Motor neuron (in vitro differentiated cells): ENCODE results near the gene ARHGEF17. TPM values are rescaled to one million over a fixed set of nuclear protein-coding genes. Genes with fewer than 3 reads are reported as not detected.

Experiments used
- ATAC-seq, 8 experiments: fragments of 200-7000 bp; cut with Tn5 transposase; replicated peaks in 6 of 8; 2 replicates each; pipeline ENCODE4 v1.8.0; 2021; ENCODE audit warnings: mild to moderate bottlenecking in 8 of 8, moderate library complexity in 8 of 8
- H3K27ac ChIP-seq, 2 donors: fragments of 250-450 bp; sonication (Bioruptor Pico); 2 replicates each; pipeline ENCODE4 v1.9.0; 2021; ENCODE audit warnings: antibody characterized with exemption in 2 of 2, mild to moderate bottlenecking in 2 of 2, moderate library complexity in 1 of 2
- H3K4me1 ChIP-seq, 2 donors: fragments of 250-450 bp; sonication (Bioruptor Pico); replicated peaks in 1 of 2; 2 replicates each; pipeline ENCODE4 v1.6.1; 2021; ENCODE audit warnings: antibody characterized with exemption in 2 of 2, mild to moderate bottlenecking in 2 of 2, moderate library complexity in 1 of 2
- H3K4me3 ChIP-seq, 5 donors: fragments of 250-450 bp; sonication (Bioruptor Pico); 2 replicates each; pipeline ENCODE4 v1.9.0; 2021; ENCODE audit warnings: antibody characterized with exemption in 5 of 5, mild to moderate bottlenecking in 5 of 5, moderate library complexity in 4 of 5
- WGBS, 10 experiments: fragments of 450-650 bp; shearing (Covaris generic); methylation state at CpG; one replicate each; pipeline ENCODE4 v1.0.0; 2022; 5-methylcytosine and 5-hydroxymethylcytosine counted together
- in situ Hi-C, 9 experiments: fragments of 400-800 bp; cut with MboI; loops; one replicate each; pipeline ENCODE4 v1.15.0; 2021; ENCODE audit warnings: low sequenced_read_pairs in 9 of 9, low pct_unique_long_range_greater_than_20kb in 2 of 9; ENCODE audit not compliant: unreplicated experiment in 9 of 9
- total RNA-seq, 8 experiments: library from RNA; unstranded; fragments of 300-600 nt; gene quantifications; 2 replicates each; pipeline versions ENCODE4 v1.2.3 to v1.2.4, GENCODE V29; 2022

The ARHGEF17 gene
- total RNA-seq, 8 experiments from 2014 or later = 5.0 to 29.0 (median 16.7) TPM

GRCh38 chr11:73355109-73355508, 47.0 kb downstream of the ARHGEF17 start:
- H3K4me3 ChIP-seq = no peak overlapping the region
- peak in 4 of 8 experiments; percentile 39 to 97 (median 87) for ATAC-seq
- no peak overlapping the region for H3K27ac ChIP-seq
- in situ Hi-C loops = no loop called here
- WGBS, 10 experiments = 20 to 100% (median 88%) methylated on average over 1 to 4 of the region's 4 CpGs; no CpG with 5 or more reads in 4 of the 10 experiments
- no peaks in the 10 kb centered on the region for H3K4me1 ChIP-seq

GRCh38 chr11:73356979-73357860, 49.1 kb downstream of the ARHGEF17 start:
- H3K27ac ChIP-seq = no peak overlapping the region
- ATAC-seq = peak in 1 of 8 experiments; percentile 18

GRCh38 chr11:73358071-73358470, 50.0 kb downstream of the ARHGEF17 start:
- no peak overlapping the region for H3K4me3 ChIP-seq
- 67 to 100% (median 87%) methylated on average over 1 to 5 of the region's 5 CpGs; no CpG with 5 or more reads in 5 of the 10 experiments for WGBS, 10 experiments
- H3K4me1 ChIP-seq = peaks cover 0 to 4% of the 10 kb centered on the region in 2 donors
- in situ Hi-C loops = no loop called here
- no peak overlapping the region for H3K27ac ChIP-seq
- ATAC-seq = no peak

More at GRCh38 chr11:73356979-73357860, 49.1 kb downstream of the ARHGEF17 start:
- 75 to 96% (median 91%) methylated on average over 2 to 5 of the region's 22 CpGs; no CpG with 5 or more reads in 5 of the 10 experiments for WGBS, 10 experiments
- no peak overlapping the region for H3K4me3 ChIP-seq
- peaks cover 0 to 4% of the 10 kb centered on the region in 2 donors for H3K4me1 ChIP-seq
- in situ Hi-C loops = no loop called here

- Histone ChIP-seq H3K4me1 (peaks cover 0 to 4% of the 10 kb centered on the region in 2 donors), H3K27ac (no peak overlapping the region), H3K4me3 (no peak overlapping the region)
- ATAC-seq = peak in 4 of 8 experiments; percentile 20 to 60 (median 30)
- WGBS, 10 experiments = 27 to 91% (median 77%) methylated on average over 1 to 7 of the region's 11 CpGs; no CpG with 5 or more reads in 4 of the 10 experiments
- in situ Hi-C loops = no loop called here
These were observed 51.3 kb downstream of the ARHGEF17 start for GRCh38 chr11:73359341-73359740.

- ATAC-seq = peak in 1 of 8 experiments; percentile 79
- WGBS, 10 experiments = 37 to 100% (median 78%) methylated on average over 2 to 3 of the region's 19 CpGs; no CpG with 5 or more reads in 5 of the 10 experiments
- no peak overlapping the region for H3K4me3 ChIP-seq
- in situ Hi-C loops = no loop called here
- H3K4me1 ChIP-seq = peaks cover 0 to 4% of the 10 kb centered on the region in 2 donors
- H3K27ac ChIP-seq = no peak overlapping the region
These were observed 52.1 kb downstream of the ARHGEF17 start for GRCh38 chr11:73359930-73360742.

- WGBS, 10 experiments = 84 to 100% (median 98%) methylated on average over 1 to 4 of the region's 8 CpGs; no CpG with 5 or more reads in 4 of the 10 experiments
- Histone ChIP-seq H3K4me3 (no peak overlapping the region), H3K4me1 (peaks cover 0 to 4% of the 10 kb centered on the region in 2 donors), H3K27ac (no peak overlapping the region)
- ATAC-seq = no peak
- in situ Hi-C loops = no loop called here
These were observed 52.8 kb downstream of the ARHGEF17 start for GRCh38 chr11:73360743-73361369.

- Histone ChIP-seq H3K4me3 (no peak overlapping the region), H3K4me1 (peaks cover 0 to 4% of the 10 kb centered on the region in 2 donors), H3K27ac (no peak overlapping the region)
- in situ Hi-C loops = no loop called here
- WGBS, 10 experiments = 20 to 100% (median 81%) methylated on average over 1 to 9 of the region's 70 CpGs; no CpG with 5 or more reads in 6 of the 10 experiments
- peak in 5 of 8 experiments; percentile 52 to 88 (median 69) for ATAC-seq
These were observed 54.1 kb downstream of the ARHGEF17 start for GRCh38 chr11:73361953-73362776.

- 100% methylated on average over 1 of the region's 9 CpGs; no CpG with 5 or more reads in 9 of the 10 experiments for WGBS, 10 experiments
- no peak for ATAC-seq
- Histone ChIP-seq H3K4me3 (no peak overlapping the region), H3K4me1 (peaks cover 0 to 4% of the 10 kb centered on the region in 2 donors), H3K27ac (no peak overlapping the region)
- in situ Hi-C loops = no loop called here
These were observed 55.1 kb downstream of the ARHGEF17 start for GRCh38 chr11:73363147-73363546.

GRCh38 chr11:73365352-73366264, 57.5 kb downstream of the ARHGEF17 start:
- Histone ChIP-seq H3K27ac (no peak overlapping the region), H3K4me3 (no peak overlapping the region), H3K4me1 (peaks cover 0 to 4% of the 10 kb centered on the region in 2 donors)
- in situ Hi-C loops = no loop called here
- 83 to 100% (median 96%) methylated on average over 1 to 5 of the region's 24 CpGs; no CpG with 5 or more reads in 4 of the 10 experiments for WGBS, 10 experiments
- ATAC-seq = no peak

- in situ Hi-C loops = no loop called here
- 80 to 100% (median 94%) methylated on average over 1 to 4 of the region's 4 CpGs for WGBS, 10 experiments
- H3K4me1 ChIP-seq = peaks cover 0 to 4% of the 10 kb centered on the region in 2 donors
- H3K27ac ChIP-seq = no peak overlapping the region
- no peak for ATAC-seq
- no peak overlapping the region for H3K4me3 ChIP-seq
These were observed 58.2 kb downstream of the ARHGEF17 start for GRCh38 chr11:73366265-73366610.

- no peak for ATAC-seq
- no peak overlapping the region for H3K27ac ChIP-seq
- peaks cover 0 to 2% of the 10 kb centered on the region in 2 donors for H3K4me1 ChIP-seq
- 20 to 98% (median 90%) methylated on average over 1 to 6 of the region's 6 CpGs for WGBS, 10 experiments
- in situ Hi-C loops = no loop called here
- H3K4me3 ChIP-seq = no peak overlapping the region
These were observed 58.9 kb downstream of the ARHGEF17 start for GRCh38 chr11:73366953-73367352.
